GM19238 (cell line): ENCODE data around the gene TOX2.

ENCODE experiments used
- DNase-seq: peaks from one replicate; pipeline ENCODE4 v3.0.0; 2011; ENCODE audit warnings: low spot score; ENCODE audit not compliant: insufficient read length

The TOX2 gene

GRCh38 chr20:43916073-43916880, 1.6 kb downstream of the TOX2 start:
- DNase-seq, result no peak

GRCh38 chr20:43916881-43917371, 2.3 kb downstream of the TOX2 start:
- peak; percentile 35 for DNase-seq

- no peak for DNase-seq
Measured at GRCh38 chr20:43917380-43917779, 2.7 kb downstream of the TOX2 start.

- no peak for DNase-seq
Measured at GRCh38 chr20:43919686-43920403, 5.2 kb downstream of the TOX2 start.

GRCh38 chr20:43920797-43921196, 6.1 kb downstream of the TOX2 start:
- no peak for DNase-seq

- DNase-seq, result no peak
Measured at GRCh38 chr20:43921227-43921780, 6.7 kb downstream of the TOX2 start.

- DNase-seq, result no peak
Measured at GRCh38 chr20:43922614-43923013, 8.0 kb downstream of the TOX2 start.

GRCh38 chr20:43923322-43923721, 8.7 kb downstream of the TOX2 start:
- DNase-seq, result no peak

GRCh38 chr20:43923917-43924316, 9.3 kb downstream of the TOX2 start:
- DNase-seq, result no peak

- DNase-seq, result no peak
Measured at GRCh38 chr20:43925215-43925614, 10.6 kb downstream of the TOX2 start.

GRCh38 chr20:43925801-43926200, 11.1 kb downstream of the TOX2 start:
- DNase-seq, result no peak

- DNase-seq, result no peak
Measured at GRCh38 chr20:43926287-43927050, 11.8 kb downstream of the TOX2 start.

- no peak for DNase-seq
Measured at GRCh38 chr20:43931976-43932375, 17.3 kb downstream of the TOX2 start.

GRCh38 chr20:43934833-43935232, 20.2 kb downstream of the TOX2 start:
- DNase-seq, result no peak

- DNase-seq, result no peak
Measured at GRCh38 chr20:43936104-43936770, 21.6 kb downstream of the TOX2 start.

GRCh38 chr20:43936805-43937204, 22.2 kb downstream of the TOX2 start:
- no peak for DNase-seq

- no peak for DNase-seq
Measured at GRCh38 chr20:43937591-43937990, 22.9 kb downstream of the TOX2 start.

GRCh38 chr20:43938017-43938655, 23.5 kb downstream of the TOX2 start:
- no peak for DNase-seq

- no peak for DNase-seq
Measured at GRCh38 chr20:43938932-43939761, 24.5 kb downstream of the TOX2 start.

- no peak for DNase-seq
Measured at GRCh38 chr20:43939762-43940121, 25.1 kb downstream of the TOX2 start.
